CD4-positive, alpha-beta memory T cell (primary cell): ENCODE measurements around the gene MTMR3. TPM values are rescaled to one million over a fixed set of nuclear protein-coding genes. Genes with fewer than 3 reads are reported as not detected.

Experiments
- CTCF ChIA-PET: fragments of 350-600 bp; sonication (Branson Sonifier 250); formaldehyde crosslinking; loops from one replicate; lab custom pipeline; 2021; ENCODE audit warnings: inconsistent platforms; ENCODE audit not compliant: partially characterized antibody; lab: Charles Lee
- POLR2A ChIA-PET: fragments of 350-600 bp; sonication (Branson Sonifier 250); formaldehyde crosslinking; loops from one replicate; lab custom pipeline; 2021; ENCODE audit not compliant: partially characterized antibody; lab: Charles Lee
- DNase-seq, 5 donors: peaks; one replicate each; pipeline versions ENCODE4 v3.0.0 to v3.0.0-alpha.2; 2020 to 2022; ENCODE audit warnings: mixed read lengths in 1 of 5
- H3K27ac ChIP-seq: one replicate; pipeline ENCODE4 v1.7.0; 2013; ENCODE audit warnings: low read depth, low read length
- H3K27me3 ChIP-seq: 2 replicates; pipeline ENCODE4 v1.7.0; 2013; ENCODE audit warnings: mild to moderate bottlenecking, low read length, moderate library complexity; ENCODE audit not compliant: insufficient read depth
- H3K36me3 ChIP-seq: 2 replicates; pipeline ENCODE4 v1.7.0; 2013; ENCODE audit warnings: mild to moderate bottlenecking, low read length, moderate library complexity; ENCODE audit not compliant: insufficient read depth
- H3K4me1 ChIP-seq: 2 replicates; pipeline ENCODE4 v1.7.0; 2013; ENCODE audit warnings: mild to moderate bottlenecking, low read length, moderate library complexity; ENCODE audit not compliant: insufficient read depth
- H3K4me3 ChIP-seq, 2 donors: one replicate each; pipeline ENCODE4 v1.7.0; 2013; ENCODE audit warnings: low read length in 2 of 2, mild to moderate bottlenecking in 1 of 2
- H3K9me3 ChIP-seq, 2 donors: one replicate each; pipeline ENCODE4 v1.7.0; 2013; ENCODE audit warnings: low read length in 2 of 2, control low read depth in 1 of 2; ENCODE audit not compliant: control insufficient read depth in 1 of 2
- H3K27ac Mint-ChIP-seq, 7 donors: one replicate each; pipeline ENCODE4 v1.8.0; 2020 to 2021; ENCODE audit warnings: mixed read lengths in 7 of 7, mild to moderate bottlenecking in 6 of 7, inconsistent platforms in 3 of 7, moderate library complexity in 3 of 7
- H3K27me3 Mint-ChIP-seq, 2 donors: one replicate each; pipeline ENCODE4 v1.8.0; 2020 to 2021; ENCODE audit warnings: mixed read lengths in 2 of 2
- H3K36me3 Mint-ChIP-seq, 2 donors: one replicate each; pipeline ENCODE4 v1.8.0; 2020 to 2021; ENCODE audit warnings: mixed read lengths in 2 of 2, inconsistent platforms in 1 of 2, mild to moderate bottlenecking in 1 of 2
- H3K4me1 Mint-ChIP-seq, 4 donors: one replicate each; pipeline ENCODE4 v1.8.0; 2020 to 2021; ENCODE audit warnings: mixed read lengths in 4 of 4, mild to moderate bottlenecking in 1 of 4
- H3K4me3 Mint-ChIP-seq, 8 donors: one replicate each; pipeline ENCODE4 v1.8.0; 2020 to 2021; ENCODE audit warnings: mixed read lengths in 8 of 8, mild to moderate bottlenecking in 7 of 8, moderate library complexity in 6 of 8, inconsistent platforms in 3 of 8
- H3K9me3 Mint-ChIP-seq, 8 donors: one replicate each; pipeline ENCODE4 v1.8.0; 2020 to 2021; ENCODE audit warnings: mixed read lengths in 8 of 8, mild to moderate bottlenecking in 5 of 8, inconsistent platforms in 3 of 8, moderate library complexity in 1 of 8
- intact Hi-C: fragments of 100-400 bp; cut with micrococcal nuclease; formaldehyde crosslinking; loops from one replicate; pipeline ENCODE4 v1.15.1; 2023
- polyA plus RNA-seq, 2 donors: library from polyadenylated mRNA; unstranded; fragments of 300-500 nt; fragmentation: Illumina TruSeq; gene quantifications; one replicate each; pipeline ENCODE4 v1.2.3, GENCODE V29; 2021
- total RNA-seq, 2 experiments: library from RNA; stranded (reverse); gene quantifications; one replicate each; pipeline ENCODE4 v1.2.3, GENCODE V29; 2021

Gene MTMR3
- total and polyA plus RNA-seq, 4 experiments from 2014 or later = 11.0 to 68.6 (median 43.3) TPM

- H3K4me1 Mint-ChIP-seq = no peaks in the 10 kb centered on the region
- Histone ChIP-seq H3K4me3 (no peak overlapping the region), H3K27ac (no peak overlapping the region), H3K27me3 (no peaks in the 10 kb centered on the region), H3K9me3 (no peaks in the 10 kb centered on the region), H3K36me3 (no peaks in the 10 kb centered on the region), H3K4me1 (no peaks in the 10 kb centered on the region)
- no peaks in the 10 kb centered on the region for H3K36me3 Mint-ChIP-seq
- peaks cover 3 to 54% (median 34%) of the 10 kb centered on the region in 8 donors for H3K9me3 Mint-ChIP-seq
- peaks cover 6 to 8% of the 10 kb centered on the region in 2 donors for H3K27me3 Mint-ChIP-seq
- ChIA-PET POLR2A (no interaction called here), CTCF (no interaction called here)
- H3K4me3 Mint-ChIP-seq = no peak overlapping the region
- DNase-seq = no peak
- H3K27ac Mint-ChIP-seq = no peak overlapping the region
- intact Hi-C loops = no loop called here
Measured at GRCh38 chr22:30062259-30062658, 179.3 kb downstream of the MTMR3 start.

GRCh38 chr22:30062950-30063349 is 180.0 kb downstream of the MTMR3 start:
- Histone ChIP-seq H3K27me3 (no peaks in the 10 kb centered on the region), H3K27ac (no peak overlapping the region), H3K36me3 (no peaks in the 10 kb centered on the region), H3K4me3 (no peak overlapping the region), H3K9me3 (no peaks in the 10 kb centered on the region), H3K4me1 (no peaks in the 10 kb centered on the region)
- POLR2A ChIA-PET = no interaction called here
- H3K4me3 Mint-ChIP-seq = no peak overlapping the region
- DNase-seq = no peak
- no peaks in the 10 kb centered on the region for H3K4me1 Mint-ChIP-seq
- H3K36me3 Mint-ChIP-seq = no peaks in the 10 kb centered on the region
- H3K27ac Mint-ChIP-seq = no peak overlapping the region
- peaks cover 4 to 8% of the 10 kb centered on the region in 2 donors for H3K27me3 Mint-ChIP-seq
- intact Hi-C loops = no loop called here
- H3K9me3 Mint-ChIP-seq = peaks cover 3 to 49% (median 31%) of the 10 kb centered on the region in 8 donors
- CTCF ChIA-PET = no interaction called here

GRCh38 chr22:30064172-30064571 is 181.2 kb downstream of the MTMR3 start:
- Mint-ChIP-seq H3K27me3 (peaks cover 4 to 8% of the 10 kb centered on the region in 2 donors), H3K4me1 (no peaks in the 10 kb centered on the region), H3K27ac (no peak overlapping the region), H3K4me3 (no peak overlapping the region), H3K36me3 (no peaks in the 10 kb centered on the region), H3K9me3 (peaks cover 3 to 38% (median 24%) of the 10 kb centered on the region in 8 donors)
- H3K4me3 ChIP-seq = no peak overlapping the region
- H3K27me3 ChIP-seq = no peaks in the 10 kb centered on the region
- H3K4me1 ChIP-seq = no peaks in the 10 kb centered on the region
- ChIA-PET CTCF (interaction anchor here (1.1 kb wide), 1 partner anchor 11 kb away, joined by 3 read pairs; no protein-coding TSS in a partner anchor), POLR2A (no interaction called here)
- H3K27ac ChIP-seq = no peak overlapping the region
- DNase-seq = no peak
- H3K9me3 ChIP-seq = no peaks in the 10 kb centered on the region
- H3K36me3 ChIP-seq = no peaks in the 10 kb centered on the region
- intact Hi-C loops = no loop called here

GRCh38 chr22:30073743-30074142 is 190.8 kb downstream of the MTMR3 start:
- Histone ChIP-seq H3K9me3 (no peaks in the 10 kb centered on the region), H3K36me3 (no peaks in the 10 kb centered on the region), H3K27me3 (no peaks in the 10 kb centered on the region), H3K4me3 (no peak overlapping the region), H3K4me1 (peaks cover 11% of the 10 kb centered on the region), H3K27ac (no peak overlapping the region)
- Mint-ChIP-seq H3K36me3 (no peaks in the 10 kb centered on the region), H3K4me3 (peak overlapping the region in 1 of 8 donors; percentile 38), H3K9me3 (no peaks in the 10 kb centered on the region), H3K27me3 (no peaks in the 10 kb centered on the region), H3K4me1 (peaks cover 5 to 18% (median 9%) of the 10 kb centered on the region in 4 donors), H3K27ac (no peak overlapping the region)
- CTCF ChIA-PET = no interaction called here
- POLR2A ChIA-PET = no interaction called here
- no peak for DNase-seq
- intact Hi-C loops = no loop called here

GRCh38 chr22:30074147-30074546 is 191.2 kb downstream of the MTMR3 start:
- H3K4me3 Mint-ChIP-seq = no peak overlapping the region
- Histone ChIP-seq H3K9me3 (no peaks in the 10 kb centered on the region), H3K4me1 (peaks cover 15% of the 10 kb centered on the region), H3K27me3 (no peaks in the 10 kb centered on the region), H3K4me3 (no peak overlapping the region), H3K27ac (no peak overlapping the region), H3K36me3 (no peaks in the 10 kb centered on the region)
- DNase-seq = no peak
- H3K4me1 Mint-ChIP-seq = peaks cover 9 to 22% (median 13%) of the 10 kb centered on the region in 4 donors
- H3K27me3 Mint-ChIP-seq = no peaks in the 10 kb centered on the region
- no peaks in the 10 kb centered on the region for H3K36me3 Mint-ChIP-seq
- intact Hi-C loops = no loop called here
- no peak overlapping the region for H3K27ac Mint-ChIP-seq
- ChIA-PET CTCF (interaction anchor here (1.6 kb wide), 1 partner anchor 10 kb away, joined by 3 read pairs; no protein-coding TSS in a partner anchor), POLR2A (no interaction called here)
- no peaks in the 10 kb centered on the region for H3K9me3 Mint-ChIP-seq

- Histone ChIP-seq H3K9me3 (no peaks in the 10 kb centered on the region), H3K36me3 (no peaks in the 10 kb centered on the region), H3K27me3 (no peaks in the 10 kb centered on the region), H3K4me1 (peaks cover 16% of the 10 kb centered on the region), H3K4me3 (no peak overlapping the region), H3K27ac (no peak overlapping the region)
- CTCF ChIA-PET = interaction anchor here (1.6 kb wide), 2 partner anchors 11 to 70 kb away, joined by 3 to 4 read pairs; no protein-coding TSS in a partner anchor
- no peaks in the 10 kb centered on the region for H3K36me3 Mint-ChIP-seq
- intact Hi-C loops = no loop called here
- H3K4me3 Mint-ChIP-seq = no peak overlapping the region
- H3K27ac Mint-ChIP-seq = no peak overlapping the region
- POLR2A ChIA-PET = no interaction called here
- no peak for DNase-seq
- no peaks in the 10 kb centered on the region for H3K9me3 Mint-ChIP-seq
- H3K27me3 Mint-ChIP-seq = no peaks in the 10 kb centered on the region
- peaks cover 9 to 23% (median 14%) of the 10 kb centered on the region in 4 donors for H3K4me1 Mint-ChIP-seq
Measured at GRCh38 chr22:30074994-30075393, 192.0 kb downstream of the MTMR3 start.

GRCh38 chr22:30077279-30077880 is 194.4 kb downstream of the MTMR3 start:
- peak overlapping the region in 2 of 7 donors; percentile 66 to 77 for H3K27ac Mint-ChIP-seq
- Histone ChIP-seq H3K27ac (no peak overlapping the region), H3K4me1 (peaks cover 16% of the 10 kb centered on the region), H3K27me3 (no peaks in the 10 kb centered on the region), H3K9me3 (no peaks in the 10 kb centered on the region), H3K4me3 (no peak overlapping the region), H3K36me3 (no peaks in the 10 kb centered on the region)
- POLR2A ChIA-PET = interaction anchor here (1.8 kb wide), 1 partner anchor 12 kb away, joined by 6 read pairs; no protein-coding TSS in a partner anchor
- intact Hi-C loops = no loop called here
- no peak overlapping the region for H3K4me3 Mint-ChIP-seq
- H3K27me3 Mint-ChIP-seq = no peaks in the 10 kb centered on the region
- H3K36me3 Mint-ChIP-seq = no peaks in the 10 kb centered on the region
- H3K9me3 Mint-ChIP-seq = peaks cover 0 to 2% (median 0%) of the 10 kb centered on the region in 8 donors
- H3K4me1 Mint-ChIP-seq = peaks cover 9 to 23% (median 14%) of the 10 kb centered on the region in 4 donors
- DNase-seq = no peak
- CTCF ChIA-PET = interaction anchor here (1.0 to 2.2 kb wide), 5 partner anchors 11 to 441 kb away, joined by 3 to 6 read pairs (median 3); no protein-coding TSS in a partner anchor
